HUES64 (cell line): ENCODE measurements around the gene CREB3L1.

Source experiments
- H3K27ac ChIP-seq: 2 replicates; pipeline ENCODE4 v1.7.0; 2013; ENCODE audit warnings: low read depth, low read length, inconsistent platforms
- H3K27me3 ChIP-seq: 2 replicates; pipeline ENCODE4 v1.6.1; 2013; ENCODE audit warnings: mild to moderate bottlenecking, low read length; ENCODE audit not compliant: insufficient read depth
- H3K36me3 ChIP-seq: 2 replicates; pipeline ENCODE4 v1.6.1; 2013; ENCODE audit warnings: mild to moderate bottlenecking, low read length; ENCODE audit not compliant: insufficient read depth
- H3K4me1 ChIP-seq: 2 replicates; pipeline ENCODE4 v1.6.1; 2013; ENCODE audit warnings: mild to moderate bottlenecking, low read length, moderate library complexity; ENCODE audit not compliant: insufficient read depth
- H3K4me3 ChIP-seq: 2 replicates; pipeline ENCODE4 v1.5.1; 2013; ENCODE audit warnings: mild to moderate bottlenecking, low read length, moderate library complexity
- H3K9ac ChIP-seq: 2 replicates; pipeline ENCODE4 v1.6.1; 2013; ENCODE audit warnings: mild to moderate bottlenecking, low read depth, low read length
- H3K9me3 ChIP-seq: 2 replicates; pipeline ENCODE4 v1.6.1; 2013; ENCODE audit warnings: low read depth, low read length; ENCODE audit not compliant: insufficient read depth
- WGBS: fragments of 150-250, 120-280 bp; methylation state at CpG from one replicate; pipeline ENCODE4 v1.1.7; 2013; ENCODE audit warnings: missing lambda C conversion rate; 5-methylcytosine and 5-hydroxymethylcytosine counted together

CREB3L1 gene

GRCh38 chr11:46264976-46265375, 12.5 kb upstream of the CREB3L1 start:
- Histone ChIP-seq H3K4me1 (no peaks in the 10 kb centered on the region), H3K4me3 (no peak overlapping the region), H3K36me3 (no peaks in the 10 kb centered on the region), H3K9me3 (no peaks in the 10 kb centered on the region), H3K9ac (no peak overlapping the region), H3K27ac (no peak overlapping the region), H3K27me3 (no peaks in the 10 kb centered on the region)
- WGBS, result 68% methylated on average over 9 of the region's 9 CpGs

GRCh38 chr11:46265764-46266163, 11.7 kb upstream of the CREB3L1 start:
- no peak overlapping the region for H3K9ac ChIP-seq
- no peak overlapping the region for H3K4me3 ChIP-seq
- H3K27me3 ChIP-seq, result no peaks in the 10 kb centered on the region
- no peaks in the 10 kb centered on the region for H3K36me3 ChIP-seq
- no peak overlapping the region for H3K27ac ChIP-seq
- no peaks in the 10 kb centered on the region for H3K4me1 ChIP-seq
- no peaks in the 10 kb centered on the region for H3K9me3 ChIP-seq
- 88% methylated on average over 7 of the region's 7 CpGs for WGBS

- H3K9me3 ChIP-seq, result no peaks in the 10 kb centered on the region
- H3K36me3 ChIP-seq, result no peaks in the 10 kb centered on the region
- peaks cover 9% of the 10 kb centered on the region for H3K4me1 ChIP-seq
- H3K4me3 ChIP-seq, result no peak overlapping the region
- no peak overlapping the region for H3K9ac ChIP-seq
- no peaks in the 10 kb centered on the region for H3K27me3 ChIP-seq
- H3K27ac ChIP-seq, result no peak overlapping the region
Measured at GRCh38 chr11:46267930-46268329, 9.5 kb upstream of the CREB3L1 start.

- no peak overlapping the region for H3K27ac ChIP-seq
- H3K4me3 ChIP-seq, result no peak overlapping the region
- no peaks in the 10 kb centered on the region for H3K36me3 ChIP-seq
- no peak overlapping the region for H3K9ac ChIP-seq
- H3K9me3 ChIP-seq, result no peaks in the 10 kb centered on the region
- H3K4me1 ChIP-seq, result peaks cover 9% of the 10 kb centered on the region
- 86% methylated on average over 5 of the region's 5 CpGs for WGBS
- H3K27me3 ChIP-seq, result no peaks in the 10 kb centered on the region
Measured at GRCh38 chr11:46270684-46271083, 6.8 kb upstream of the CREB3L1 start.

GRCh38 chr11:46271407-46271806, 6.1 kb upstream of the CREB3L1 start:
- no peaks in the 10 kb centered on the region for H3K36me3 ChIP-seq
- H3K27ac ChIP-seq, result no peak overlapping the region
- H3K9ac ChIP-seq, result no peak overlapping the region
- H3K4me1 ChIP-seq, result peaks cover 12% of the 10 kb centered on the region
- no peaks in the 10 kb centered on the region for H3K9me3 ChIP-seq
- no peaks in the 10 kb centered on the region for H3K27me3 ChIP-seq
- 88% methylated on average over 1 of the region's 1 CpG for WGBS
- H3K4me3 ChIP-seq, result no peak overlapping the region

- Histone ChIP-seq H3K4me3 (no peak overlapping the region), H3K36me3 (no peaks in the 10 kb centered on the region), H3K9me3 (no peaks in the 10 kb centered on the region), H3K27me3 (no peaks in the 10 kb centered on the region), H3K4me1 (peaks cover 12% of the 10 kb centered on the region), H3K27ac (no peak overlapping the region), H3K9ac (0 out of 2 replicates have a peak overlapping the region, but pooled peaks have one; percentile 35)
- WGBS, result 75% methylated on average over 16 of the region's 16 CpGs
Measured at GRCh38 chr11:46271875-46272815, 5.3 kb upstream of the CREB3L1 start.

GRCh38 chr11:46272816-46273427, 4.5 kb upstream of the CREB3L1 start:
- no peaks in the 10 kb centered on the region for H3K9me3 ChIP-seq
- H3K4me3 ChIP-seq, result no peak overlapping the region
- no peaks in the 10 kb centered on the region for H3K36me3 ChIP-seq
- peaks cover 12% of the 10 kb centered on the region for H3K4me1 ChIP-seq
- 85% methylated on average over 9 of the region's 9 CpGs for WGBS
- no peaks in the 10 kb centered on the region for H3K27me3 ChIP-seq
- H3K9ac ChIP-seq, result no peak overlapping the region
- H3K27ac ChIP-seq, result no peak overlapping the region

GRCh38 chr11:46273511-46274205, 3.8 kb upstream of the CREB3L1 start:
- Histone ChIP-seq H3K9me3 (no peaks in the 10 kb centered on the region), H3K4me3 (no peak overlapping the region), H3K4me1 (peaks cover 13% of the 10 kb centered on the region), H3K27me3 (no peaks in the 10 kb centered on the region), H3K36me3 (no peaks in the 10 kb centered on the region), H3K9ac (no peak overlapping the region), H3K27ac (no peak overlapping the region)
- WGBS, result 80% methylated on average over 7 of the region's 7 CpGs

GRCh38 chr11:46275964-46276641, 1.4 kb upstream of the CREB3L1 start:
- no peak overlapping the region for H3K9ac ChIP-seq
- 79% methylated on average over 6 of the region's 6 CpGs for WGBS
- H3K27ac ChIP-seq, result no peak overlapping the region

GRCh38 chr11:46277313-46277621, 195 bp upstream of the CREB3L1 start:
- Histone ChIP-seq H3K4me1 (peaks cover 39% of the 10 kb centered on the region), H3K9me3 (no peaks in the 10 kb centered on the region), H3K4me3 (peak overlapping the region; percentile 77), H3K27ac (no peak overlapping the region), H3K27me3 (no peaks in the 10 kb centered on the region), H3K36me3 (no peaks in the 10 kb centered on the region), H3K9ac (no peak overlapping the region)
- 25% methylated on average over 6 of the region's 8 CpGs for whole genome bisulfite sequencing

More at GRCh38 chr11:46275964-46276641, 1.4 kb upstream of the CREB3L1 start:
- H3K4me1 ChIP-seq, result peaks cover 32% of the 10 kb centered on the region
- H3K4me3 ChIP-seq, result no peak overlapping the region
- no peaks in the 10 kb centered on the region for H3K27me3 ChIP-seq
- H3K9me3 ChIP-seq, result no peaks in the 10 kb centered on the region
- no peaks in the 10 kb centered on the region for H3K36me3 ChIP-seq
